Endothelial cell of umbilical vein (primary cell): ENCODE data around the gene MS4A10. TPM values are rescaled to one million over a fixed set of nuclear protein-coding genes. Genes with fewer than 3 reads are reported as not detected.

Experiments used
- BruUV-seq: library from RNA; stranded (reverse); fragments of 400-500 nt; replicated peaks from 2 replicates; lab custom pipeline; 2021; lab: Mats Ljungman, UMichigan
- CTCF ChIA-PET: fragments of 300-600, 350-600 bp; sonication (Branson Sonifier 250); formaldehyde crosslinking; loops from one replicate; lab custom pipeline; 2021; ENCODE audit warnings: antibody characterized with exemption, inconsistent platforms; lab: Charles Lee
- POLR2A ChIA-PET: fragments of 300-600, 350-600 bp; sonication (Branson Sonifier 250); formaldehyde crosslinking; loops from one replicate; lab custom pipeline; 2021; ENCODE audit warnings: antibody characterized with exemption, inconsistent platforms; lab: Charles Lee
- DNase-seq: peaks from one replicate; pipeline ENCODE4 v3.0.0-alpha.2; 2011; ENCODE audit warnings: low read depth, low spot score
- FAIRE-seq: peaks from 2 replicates; lab custom pipeline; 2011; peaks lifted over from hg19 to GRCh38; lab: Jason Lieb, UNC
- H2AFZ ChIP-seq: 2 replicates; pipeline ENCODE4 v1.6.0; 2012; ENCODE audit warnings: low read depth, low read length, control low read depth, inconsistent platforms
- H3K27ac ChIP-seq: 2 replicates; pipeline ENCODE4 v1.5.1; 2011; ENCODE audit warnings: low read depth, mild to moderate bottlenecking, control low read depth, low read length, moderate library complexity; ENCODE audit not compliant: insufficient read depth
- H3K27me3 ChIP-seq, 2 experiments: 2 replicates each; pipeline versions ENCODE4 v1.6.0 to v1.6.1; 2011; ENCODE audit warnings: low read length in 2 of 2, mixed read lengths in 1 of 2; ENCODE audit not compliant: control insufficient read depth in 2 of 2, insufficient read depth in 2 of 2
- H3K36me3 ChIP-seq, 2 experiments: 2 replicates in 1 of 2; 3 replicates in 1 of 2; pipeline ENCODE4 v1.5.1; 2011; ENCODE audit warnings: low read length in 2 of 2, mild to moderate bottlenecking in 1 of 2, moderate library complexity in 1 of 2; ENCODE audit not compliant: control insufficient read depth in 2 of 2, insufficient read depth in 2 of 2; ENCODE audit errors: extremely low read depth in 1 of 2
- H3K4me1 ChIP-seq: 3 replicates; pipeline ENCODE4 v1.5.1; 2011; ENCODE audit warnings: mild to moderate bottlenecking, low read length; ENCODE audit not compliant: control insufficient read depth, insufficient read depth; ENCODE audit errors: extremely low read depth
- H3K4me2 ChIP-seq: 2 replicates; pipeline ENCODE4 v1.6.1; 2011; ENCODE audit warnings: low read length, control low read depth, mixed read lengths; ENCODE audit not compliant: insufficient read depth
- H3K4me3 ChIP-seq, 3 experiments: fragments of 200-600 bp in 1 of 3; sonication (generic), shearing (Covaris generic) in 1 of 3; replicated peaks in 1 of 3; 2 replicates each; pipeline ENCODE4 v1.5.1; 2011 to 2016; ENCODE audit warnings: control low read depth in 3 of 3, low read length in 3 of 3, mild to moderate bottlenecking in 2 of 3, inconsistent platforms in 1 of 3, low read depth in 1 of 3, moderate library complexity in 1 of 3; ENCODE audit not compliant: insufficient read depth in 1 of 3
- H3K79me2 ChIP-seq: 2 replicates; pipeline ENCODE4 v1.6.0; 2012; ENCODE audit warnings: low read length, inconsistent platforms; ENCODE audit not compliant: control insufficient read depth, insufficient read depth
- H3K9ac ChIP-seq: replicated peaks from 2 replicates; pipeline ENCODE3; 2011; ENCODE audit warnings: low read length, control low read depth; ENCODE audit not compliant: insufficient read depth; ENCODE audit errors: extremely low read depth
- H3K9me1 ChIP-seq: replicated peaks from 3 replicates; pipeline ENCODE4 v1.6.0; 2011; ENCODE audit warnings: mild to moderate bottlenecking, low read length; ENCODE audit not compliant: control insufficient read depth, insufficient read depth; ENCODE audit errors: extremely low read depth
- H3K9me3 ChIP-seq: replicated peaks from 2 replicates; pipeline ENCODE4 v1.5.1; 2012; ENCODE audit warnings: low read length, inconsistent platforms; ENCODE audit not compliant: control insufficient read depth, insufficient read depth
- H4K20me1 ChIP-seq: replicated peaks from 2 replicates; pipeline ENCODE3; 2011; ENCODE audit warnings: mild to moderate bottlenecking, low read length; ENCODE audit not compliant: control insufficient read depth, insufficient read depth; ENCODE audit errors: extremely low read depth
- EZH2 ChIP-seq: IDR thresholded peaks from 2 replicates; pipeline ENCODE4 v1.6.1; 2012; ENCODE audit warnings: borderline replicate concordance, low read depth, mild to moderate bottlenecking, moderate library complexity, low read length, inconsistent platforms; ENCODE audit not compliant: severe bottlenecking
- FOS ChIP-seq: IDR thresholded peaks from 2 replicates; pipeline ENCODE4 v1.6.1; 2011; ENCODE audit warnings: mild to moderate bottlenecking, low read length, moderate library complexity, borderline replicate concordance; ENCODE audit not compliant: insufficient read depth
- GATA2 ChIP-seq: IDR thresholded peaks from 2 replicates; pipeline ENCODE4 v1.7.0; 2011; ENCODE audit warnings: low read depth, mild to moderate bottlenecking, moderate library complexity, mixed read lengths, low read length; ENCODE audit not compliant: insufficient read length, insufficient read depth
- JUN ChIP-seq: IDR thresholded peaks from 2 replicates; pipeline ENCODE4 v1.6.1; 2011; ENCODE audit warnings: borderline replicate concordance, low read depth; ENCODE audit not compliant: insufficient read length, insufficient read depth
- MYC ChIP-seq: IDR thresholded peaks from one replicate; pipeline ENCODE4 v1.6.1; 2011; ENCODE audit warnings: mild to moderate bottlenecking, low read depth, low read length
- POLR2A ChIP-seq: IDR thresholded peaks from 2 replicates; pipeline ENCODE4 v1.6.1; 2012; ENCODE audit warnings: low read depth, mild to moderate bottlenecking, control low read depth, low read length
- POLR2AphosphoS5 ChIP-seq: IDR thresholded peaks from 2 replicates; pipeline ENCODE4 v1.6.1; 2012; ENCODE audit warnings: low read depth, mild to moderate bottlenecking, control low read depth, low read length, moderate library complexity; ENCODE audit not compliant: insufficient read depth
- dilution Hi-C: fragments of 300-500 bp; cut with MboI; formaldehyde crosslinking; loops from one replicate; pipeline ENCODE4 v1.15.0; 2019; ENCODE audit warnings: low sequenced_read_pairs; ENCODE audit not compliant: extremely low pct_ligation_motif_present
- intact Hi-C: fragments of 100-400 bp; cut with micrococcal nuclease; formaldehyde crosslinking; loops from one replicate; pipeline ENCODE4 v1.10.0; 2022
- polyA plus RNA-seq, 4 experiments: library from polyadenylated mRNA; depleted of rRNA in 3 of 4; stranded (reverse) in 3 of 4; unstranded in 1 of 4; fragments of >200 nt; gene quantifications; 2 replicates each; pipeline versions ENCODE4 v1.2.1 to v1.2.3, GENCODE V29; 2011 to 2012; ENCODE audit warnings: missing spikeins in 1 of 4
- total RNA-seq: library from RNA; stranded (reverse); gene quantifications from 2 replicates; pipeline ENCODE4 v1.2.3, GENCODE V29; 2021
- TF ChIP-seq, protein P1 (sequence below), 2 donors: IDR thresholded peaks; 1 replicate in 1 of 2; 2 replicates in 1 of 2; pipeline ENCODE4 v1.5.1; 2011; ENCODE audit warnings: low read length in 2 of 2, mild to moderate bottlenecking in 2 of 2, moderate library complexity in 2 of 2, control low read depth in 1 of 2, inconsistent platforms in 1 of 2, low read depth in 1 of 2; ENCODE audit not compliant: insufficient read depth in 1 of 2; ENCODE audit errors: extremely low read depth in 1 of 2
- TF ChIP-seq, protein P2 (sequence below): IDR thresholded peaks from 2 replicates; pipeline ENCODE4 v1.6.1; 2011; ENCODE audit not compliant: insufficient read depth, insufficient read length

MS4A10 gene
- total and polyA plus RNA-seq, 2 donors (not counting 3 experiments of a cell fraction or from before 2014, with no cell fraction given): not detected

GRCh38 chr11:60775420-60775961 lies 9.6 kb upstream of the MS4A10 start:
- intact Hi-C loops: loop anchor here (1.0 to 2.0 kb wide), 6 partner anchors 12 to 411 kb away; no protein-coding TSS in a partner anchor
- DNase-seq: peak; percentile 95
- H3K27me3 ChIP-seq: no peaks in the 10 kb centered on the region
- TF ChIP-seq, protein P1, sequence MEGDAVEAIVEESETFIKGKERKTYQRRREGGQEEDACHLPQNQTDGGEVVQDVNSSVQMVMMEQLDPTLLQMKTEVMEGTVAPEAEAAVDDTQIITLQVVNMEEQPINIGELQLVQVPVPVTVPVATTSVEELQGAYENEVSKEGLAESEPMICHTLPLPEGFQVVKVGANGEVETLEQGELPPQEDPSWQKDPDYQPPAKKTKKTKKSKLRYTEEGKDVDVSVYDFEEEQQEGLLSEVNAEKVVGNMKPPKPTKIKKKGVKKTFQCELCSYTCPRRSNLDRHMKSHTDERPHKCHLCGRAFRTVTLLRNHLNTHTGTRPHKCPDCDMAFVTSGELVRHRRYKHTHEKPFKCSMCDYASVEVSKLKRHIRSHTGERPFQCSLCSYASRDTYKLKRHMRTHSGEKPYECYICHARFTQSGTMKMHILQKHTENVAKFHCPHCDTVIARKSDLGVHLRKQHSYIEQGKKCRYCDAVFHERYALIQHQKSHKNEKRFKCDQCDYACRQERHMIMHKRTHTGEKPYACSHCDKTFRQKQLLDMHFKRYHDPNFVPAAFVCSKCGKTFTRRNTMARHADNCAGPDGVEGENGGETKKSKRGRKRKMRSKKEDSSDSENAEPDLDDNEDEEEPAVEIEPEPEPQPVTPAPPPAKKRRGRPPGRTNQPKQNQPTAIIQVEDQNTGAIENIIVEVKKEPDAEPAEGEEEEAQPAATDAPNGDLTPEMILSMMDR (IDR thresholded peaks at IDR 0.05; ENCODE audit: extremely low read depth in 1 of 2, insufficient read depth in 1 of 2, low read depth in 1 of 2, low read length in 2 of 2): peak; percentile 84 to 95
- TF ChIP-seq FOS: no peak
- BruUV-seq: no TSS peak
- peak overlapping the region; percentile 70 for H3K27ac ChIP-seq
- H3K9me3 ChIP-seq: no peaks in the 10 kb centered on the region
- no peaks in the 10 kb centered on the region for H3K36me3 ChIP-seq
- H2AFZ ChIP-seq: no peak overlapping the region
- no peak overlapping the region for H3K9ac ChIP-seq
- no peaks in the 10 kb centered on the region for H3K9me1 ChIP-seq
- CTCF ChIA-PET: interaction anchor here (0.6 to 7.5 kb wide), 36 partner anchors 8 to 510 kb away, joined by 3 to 148 read pairs (median 4); partner anchors contain the start of gene TMEM109
- FAIRE-seq: peak; percentile 99
- POLR2A ChIA-PET: interaction anchor here (0.7 to 1.4 kb wide), 2 partner anchors 55 to 112 kb away, joined by 3 to 10 read pairs; no protein-coding TSS in a partner anchor
- dilution Hi-C loops: no loop called here
- peaks cover 29% of the 10 kb centered on the region for H3K4me1 ChIP-seq
- H3K4me3 ChIP-seq: no peak overlapping the region
- H3K79me2 ChIP-seq: no peaks in the 10 kb centered on the region
- no peaks in the 10 kb centered on the region for H4K20me1 ChIP-seq
- H3K4me2 ChIP-seq: no peak overlapping the region

DNA sequence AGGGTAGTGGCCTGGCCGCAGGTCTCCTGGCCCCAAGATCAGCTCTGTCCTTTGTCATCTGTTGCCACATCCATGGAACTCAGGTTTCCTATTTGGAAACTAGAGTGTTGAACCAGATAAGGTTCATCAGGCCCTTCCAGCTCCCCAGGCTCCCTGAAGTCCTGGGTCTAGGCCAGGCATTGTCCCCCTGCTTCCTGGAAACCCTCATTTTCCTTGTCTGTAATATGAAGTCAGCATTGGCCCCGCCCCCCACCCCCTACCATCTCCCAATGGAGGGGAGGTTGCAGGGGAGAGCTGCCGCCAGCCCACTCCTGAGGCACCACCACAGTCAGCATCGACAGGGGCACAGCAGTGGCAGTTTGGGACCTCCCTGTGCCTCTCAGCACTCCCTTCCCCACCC lies 9.0 kb upstream of the MS4A10 start:
- Histone ChIP-seq H3K9me3 (no peaks in the 10 kb centered on the region), H3K79me2 (no peaks in the 10 kb centered on the region), H3K9ac (no peak overlapping the region), H4K20me1 (no peaks in the 10 kb centered on the region), H3K9me1 (no peaks in the 10 kb centered on the region), H3K4me1 (peaks cover 29% of the 10 kb centered on the region), H3K36me3 (no peaks in the 10 kb centered on the region), H3K27me3 (no peaks in the 10 kb centered on the region), H3K27ac (peak overlapping the region; percentile 94), H2AFZ (peak overlapping the region; percentile 6), H3K4me3 (no peak overlapping the region), H3K4me2 (no peak overlapping the region)
- no TSS peak for BruUV-seq
- DNase-seq (peak; percentile 68), FAIRE-seq (no peak)
- intact Hi-C loops: no loop called here
- CTCF ChIA-PET: interaction anchor here (0.8 to 7.5 kb wide), 20 partner anchors 9 to 511 kb away, joined by 3 to 148 read pairs (median 4); partner anchors contain the start of gene TMEM109
- dilution Hi-C loops: no loop called here
- TF ChIP-seq, protein P1 (IDR thresholded peaks at IDR 0.05; ENCODE audit: extremely low read depth in 1 of 2, insufficient read depth in 1 of 2, low read depth in 1 of 2, low read length in 2 of 2): no peak
- TF ChIP-seq, protein P2, sequence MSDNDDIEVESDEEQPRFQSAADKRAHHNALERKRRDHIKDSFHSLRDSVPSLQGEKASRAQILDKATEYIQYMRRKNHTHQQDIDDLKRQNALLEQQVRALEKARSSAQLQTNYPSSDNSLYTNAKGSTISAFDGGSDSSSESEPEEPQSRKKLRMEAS: no peak
- TF ChIP-seq POLR2AphosphoS5 (no peak), MYC (no peak), FOS (no peak), EZH2 (no peak), GATA2 (no peak), POLR2A (no peak), JUN (no peak)
- POLR2A ChIA-PET: interaction anchor here (0.7 to 1.4 kb wide), 2 partner anchors 54 to 111 kb away, joined by 3 to 10 read pairs; no protein-coding TSS in a partner anchor
